Measurements from ENCODE around the gene RABGEF1.
"Not testable (repeated sequence)": the region's sequence is repeated elsewhere in the genome, so short reads cannot be mapped to it uniquely, and the experiment has no call there.

Gene RABGEF1

GRCh38 chr7:66826649-66827048, 86.1 kb downstream of the RABGEF1 start:
- FAIRE-seq, result no peak
- no peak for DNase-seq (ENCODE audit: insufficient read length, low spot score)
- TF ChIP-seq, protein P1, sequence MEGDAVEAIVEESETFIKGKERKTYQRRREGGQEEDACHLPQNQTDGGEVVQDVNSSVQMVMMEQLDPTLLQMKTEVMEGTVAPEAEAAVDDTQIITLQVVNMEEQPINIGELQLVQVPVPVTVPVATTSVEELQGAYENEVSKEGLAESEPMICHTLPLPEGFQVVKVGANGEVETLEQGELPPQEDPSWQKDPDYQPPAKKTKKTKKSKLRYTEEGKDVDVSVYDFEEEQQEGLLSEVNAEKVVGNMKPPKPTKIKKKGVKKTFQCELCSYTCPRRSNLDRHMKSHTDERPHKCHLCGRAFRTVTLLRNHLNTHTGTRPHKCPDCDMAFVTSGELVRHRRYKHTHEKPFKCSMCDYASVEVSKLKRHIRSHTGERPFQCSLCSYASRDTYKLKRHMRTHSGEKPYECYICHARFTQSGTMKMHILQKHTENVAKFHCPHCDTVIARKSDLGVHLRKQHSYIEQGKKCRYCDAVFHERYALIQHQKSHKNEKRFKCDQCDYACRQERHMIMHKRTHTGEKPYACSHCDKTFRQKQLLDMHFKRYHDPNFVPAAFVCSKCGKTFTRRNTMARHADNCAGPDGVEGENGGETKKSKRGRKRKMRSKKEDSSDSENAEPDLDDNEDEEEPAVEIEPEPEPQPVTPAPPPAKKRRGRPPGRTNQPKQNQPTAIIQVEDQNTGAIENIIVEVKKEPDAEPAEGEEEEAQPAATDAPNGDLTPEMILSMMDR (IDR thresholded peaks at IDR 0.05; ENCODE audit: insufficient read depth, missing control alignments), result no peak

GRCh38 chr7:66830976-66831375, 90.4 kb downstream of the RABGEF1 start:
- FAIRE-seq; DNase-seq (ENCODE audit: insufficient read length, low spot score): not testable (repeated sequence)

DNA sequence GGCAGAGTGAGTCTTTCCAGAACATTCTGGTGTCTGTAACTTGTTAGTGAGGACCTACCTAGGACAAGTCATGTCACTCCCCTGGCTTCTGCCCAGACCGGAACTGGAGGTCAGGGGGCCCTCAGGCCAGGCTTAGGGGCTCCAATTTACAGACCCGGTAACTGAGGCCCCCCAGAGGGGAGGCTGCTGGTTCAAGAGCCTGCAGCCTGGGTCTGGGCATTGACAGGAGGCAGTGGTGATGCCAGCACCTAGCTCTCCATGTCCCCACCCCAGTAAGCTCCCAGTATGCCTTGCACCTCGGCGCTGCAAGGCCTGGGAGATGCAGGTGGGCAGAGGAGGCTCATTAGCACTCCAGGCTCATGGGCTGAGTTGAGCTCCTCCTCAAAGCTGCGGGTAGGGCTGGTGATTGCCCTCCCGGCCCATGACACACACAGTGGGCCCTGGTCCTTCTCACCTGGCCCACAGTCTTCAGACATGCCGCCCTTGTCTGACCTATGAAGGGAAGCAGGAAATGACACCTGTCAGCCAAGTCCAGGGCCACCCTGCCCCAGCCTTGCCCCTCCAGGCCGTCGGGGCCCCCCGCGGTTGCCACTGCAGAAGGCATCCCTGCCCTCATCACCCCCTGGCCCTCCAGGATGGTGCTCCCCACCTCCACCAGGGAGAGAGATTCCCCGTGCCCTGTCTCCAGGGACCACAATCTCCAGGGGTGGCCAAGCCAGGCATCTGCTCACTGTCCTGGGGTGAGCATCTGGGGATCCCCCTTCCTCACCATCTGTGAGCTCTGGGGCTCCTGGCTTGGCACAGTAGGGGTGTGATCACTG, 92.2 kb downstream of the RABGEF1 start:
- DNase-seq (ENCODE audit: insufficient read length, low spot score), result no peak
- no peak for FAIRE-seq
- TF ChIP-seq, protein P1 (IDR thresholded peaks at IDR 0.05; ENCODE audit: insufficient read depth, missing control alignments), result no peak

GRCh38 chr7:66837007-66837406, 96.5 kb downstream of the RABGEF1 start:
- FAIRE-seq (no peak), DNase-seq (ENCODE audit: insufficient read length, low spot score) (no peak)
- TF ChIP-seq, protein P1 (IDR thresholded peaks at IDR 0.05; ENCODE audit: insufficient read depth, missing control alignments), result peak; percentile 47

GRCh38 chr7:66837661-66838060, 97.1 kb downstream of the RABGEF1 start:
- DNase-seq (ENCODE audit: insufficient read length, low spot score) (no peak), FAIRE-seq (no peak)
- TF ChIP-seq, protein P1 (IDR thresholded peaks at IDR 0.05; ENCODE audit: insufficient read depth, missing control alignments), result no peak

DNA sequence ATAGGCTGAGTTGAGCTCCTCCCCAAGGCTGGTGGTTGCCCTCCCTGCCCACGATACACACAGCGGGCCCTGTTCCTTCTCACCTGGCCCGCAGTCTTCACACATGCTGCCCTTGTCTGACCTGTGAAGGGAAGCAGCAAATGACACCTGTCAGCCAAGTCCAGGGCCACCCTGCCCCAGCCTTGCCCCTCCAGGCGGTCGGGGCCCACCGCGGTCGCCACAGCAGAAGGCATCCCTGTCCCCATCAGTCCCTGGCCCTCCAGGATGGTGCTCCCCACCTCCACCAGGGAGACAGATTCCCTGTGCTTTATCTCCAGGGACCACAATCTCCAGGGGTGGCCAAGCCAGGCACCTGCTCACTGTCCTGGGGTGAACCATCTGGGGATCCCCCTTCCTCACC, 99.3 kb downstream of the RABGEF1 start:
- FAIRE-seq, result no peak
- TF ChIP-seq, protein P1 (IDR thresholded peaks at IDR 0.05; ENCODE audit: insufficient read depth, missing control alignments), result no peak
- DNase-seq (ENCODE audit: insufficient read length, low spot score), result no peak

- no peak for FAIRE-seq
- TF ChIP-seq, protein P1 (IDR thresholded peaks at IDR 0.05; ENCODE audit: insufficient read depth, missing control alignments), result no peak
These were observed 99.8 kb downstream of the RABGEF1 start for GRCh38 chr7:66840316-66840715.

More at GRCh38 chr7:66840316-66840715, 99.8 kb downstream of the RABGEF1 start:
- DNase-seq (ENCODE audit: insufficient read length, low spot score), result no peak
